GM19372 (cell line): Measurements from ENCODE around the gene ACP5.
A peak's percentile ranks its signal among the peaks of the same experiment; 100 is the strongest.

Experiments used
- ATAC-seq: cut with Tn5 transposase; IDR thresholded peaks from one replicate; pipeline ENCODE4 v1.9.1; 2021; ENCODE audit warnings: mild to moderate bottlenecking, low read depth, moderate library complexity; ENCODE audit not compliant: unreplicated experiment

The ACP5 gene

DNA sequence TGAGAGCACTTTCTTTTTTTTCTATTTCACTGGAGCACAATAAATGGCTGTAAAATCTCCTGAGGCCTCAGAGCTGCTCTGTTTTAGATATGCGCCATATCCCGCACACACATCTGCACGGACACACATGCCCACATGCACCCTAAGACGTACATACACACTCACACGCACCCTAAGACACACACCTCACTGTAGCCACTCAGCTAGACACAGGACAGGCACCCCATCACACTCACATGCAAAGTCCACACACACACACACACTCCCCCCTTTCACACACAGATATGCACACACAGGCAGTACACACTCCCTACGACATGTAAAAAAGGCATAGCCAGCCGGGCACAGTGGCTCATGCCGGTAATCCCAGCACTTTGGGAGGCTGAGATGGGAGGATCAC, 27.2 kb downstream of the ACP5 start:
- no peak for ATAC-seq

DNA sequence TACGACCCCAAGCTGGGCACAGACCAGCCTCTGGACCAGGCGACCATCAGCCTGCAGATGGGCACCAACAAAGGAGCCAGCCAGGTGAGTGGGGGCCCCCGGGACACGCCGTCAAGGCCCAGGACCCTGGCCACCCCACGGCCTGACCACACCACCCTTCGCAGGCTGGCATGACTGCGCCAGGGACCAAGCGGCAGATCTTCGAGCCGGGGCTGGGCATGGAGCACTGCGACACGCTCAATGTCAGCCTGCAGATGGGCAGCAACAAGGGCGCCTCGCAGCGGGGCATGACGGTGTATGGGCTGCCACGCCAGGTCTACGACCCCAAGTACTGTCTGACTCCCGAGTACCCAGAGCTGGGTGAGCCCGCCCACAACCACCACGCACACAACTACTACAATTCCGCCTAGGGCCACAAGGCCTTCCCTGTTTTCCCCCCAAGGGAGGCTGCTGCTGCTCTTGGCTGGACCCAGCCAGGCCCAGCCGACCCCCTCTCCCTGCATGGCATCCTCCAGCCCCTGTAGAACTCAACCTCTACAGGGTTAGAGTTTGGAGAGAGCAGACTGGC, 28.0 kb downstream of the ACP5 start:
- ATAC-seq: no peak

DNA sequence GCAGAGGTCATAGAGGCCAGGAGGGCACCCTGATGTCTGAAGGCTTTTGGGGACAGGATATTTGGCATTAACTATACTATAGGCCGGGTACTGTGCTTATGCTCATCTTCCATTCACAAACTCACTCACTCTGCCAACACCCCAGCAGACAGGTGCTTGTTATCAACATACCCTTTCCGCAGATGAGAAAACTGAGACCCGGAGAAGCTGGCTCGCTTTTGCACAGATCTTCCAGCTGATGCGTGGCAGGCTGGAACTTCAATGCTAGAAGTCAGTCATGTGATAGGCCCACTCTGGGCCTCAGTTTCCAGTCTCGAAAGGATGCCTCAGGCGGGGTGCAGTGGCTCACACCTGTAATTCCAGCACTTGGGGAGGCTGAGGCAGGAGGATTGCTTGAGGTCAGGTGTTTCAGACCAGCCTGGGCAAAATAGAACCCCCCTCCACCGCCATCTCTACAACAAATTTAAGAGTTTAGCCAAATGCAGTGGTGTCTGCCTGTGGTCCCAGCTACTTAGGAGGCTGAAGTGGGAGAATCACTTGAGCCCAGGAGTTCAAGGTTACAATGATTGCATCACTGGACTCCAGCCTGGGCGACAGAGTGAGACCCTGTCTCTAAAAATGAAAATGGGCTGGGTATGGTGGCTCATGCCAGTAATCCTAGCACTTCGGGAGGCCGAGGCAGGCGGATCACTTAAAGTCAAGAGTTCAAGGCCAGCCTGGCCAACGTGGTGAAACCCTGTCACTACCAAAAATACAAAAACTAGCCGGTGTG, 29.3 kb downstream of the ACP5 start:
- ATAC-seq: no peak

DNA sequence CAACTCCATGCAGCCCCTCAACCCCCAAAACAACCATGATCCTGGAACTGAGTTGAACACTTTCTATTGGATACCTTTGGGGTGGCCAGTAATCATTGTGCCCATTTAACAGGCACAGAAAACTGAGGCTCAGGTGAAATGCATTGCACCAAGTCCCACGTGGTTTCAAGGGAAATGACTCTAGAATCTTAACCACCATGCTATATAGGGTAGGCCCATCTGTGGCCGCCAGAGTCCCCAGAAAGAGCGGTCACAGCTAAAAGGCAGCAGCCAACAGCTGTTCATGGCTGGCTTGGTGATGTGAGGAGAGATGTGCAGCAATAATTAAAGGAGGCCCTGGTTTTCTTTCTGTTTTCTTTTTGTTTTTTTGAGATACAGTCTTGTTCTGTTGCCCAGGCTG, 36.2 kb downstream of the ACP5 start:
- no peak for ATAC-seq

DNA sequence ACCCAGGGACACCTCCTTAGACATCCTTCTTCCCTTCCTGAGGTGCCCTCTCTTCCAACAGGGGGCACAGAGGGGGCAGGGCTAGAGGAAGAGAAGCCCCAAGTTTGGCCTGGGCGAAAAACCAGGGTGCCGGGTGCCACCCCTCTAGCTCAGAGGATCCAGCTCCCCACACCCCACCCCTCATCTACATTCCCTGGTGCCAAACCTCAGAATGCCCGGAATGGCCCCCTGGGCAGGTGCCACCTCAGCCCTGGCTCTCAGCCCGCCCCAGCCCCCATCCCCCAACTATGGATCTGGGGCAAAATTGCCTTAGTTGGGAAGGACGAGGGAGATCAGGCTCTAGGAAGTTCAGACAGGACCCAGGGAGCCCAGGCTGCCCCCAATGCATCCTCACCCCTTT, 36.8 kb downstream of the ACP5 start:
- ATAC-seq: no peak

DNA sequence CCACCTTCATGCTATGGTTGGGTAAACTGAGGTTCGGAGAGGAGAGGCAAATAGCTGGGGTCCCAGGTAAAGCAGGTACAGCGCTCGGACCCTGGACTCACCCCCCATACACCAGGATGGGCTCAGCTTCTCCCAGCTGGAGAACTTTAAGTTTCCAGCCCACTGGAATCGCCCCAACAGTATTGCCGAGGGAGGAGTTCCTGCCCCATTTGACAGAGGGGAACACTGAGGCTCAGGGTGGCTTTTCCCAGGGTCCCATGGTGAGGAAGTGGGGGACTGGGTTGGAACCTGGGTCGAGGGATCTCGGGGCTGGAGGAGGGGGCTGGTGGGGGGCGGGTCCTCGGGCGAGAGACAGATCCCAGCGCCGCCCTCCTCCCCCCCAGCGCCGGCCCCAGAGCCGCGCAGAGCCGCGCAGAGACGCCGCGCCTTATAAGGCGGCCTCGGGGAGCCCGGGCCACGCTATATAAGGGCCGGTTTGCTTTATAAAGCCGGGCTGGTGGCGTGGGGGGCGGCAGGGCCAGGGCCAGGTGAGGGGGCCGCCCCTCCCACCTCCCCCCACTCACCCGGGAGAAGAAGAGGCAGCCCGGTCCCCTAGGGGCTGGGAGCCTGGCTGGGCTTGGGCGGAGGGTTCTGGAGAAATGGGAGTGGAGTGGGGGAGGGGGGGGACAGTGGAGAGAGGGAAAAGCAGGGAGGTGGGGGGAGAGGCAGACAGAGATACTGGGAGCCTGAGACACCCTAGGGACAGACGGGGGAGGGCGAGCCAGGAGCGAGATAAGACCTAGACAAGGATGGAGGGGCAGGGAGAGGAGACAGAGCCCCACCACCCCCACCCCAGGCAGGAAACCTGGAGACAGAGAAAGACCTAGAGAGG, 37.7 kb downstream of the ACP5 start:
- ATAC-seq: no peak

DNA sequence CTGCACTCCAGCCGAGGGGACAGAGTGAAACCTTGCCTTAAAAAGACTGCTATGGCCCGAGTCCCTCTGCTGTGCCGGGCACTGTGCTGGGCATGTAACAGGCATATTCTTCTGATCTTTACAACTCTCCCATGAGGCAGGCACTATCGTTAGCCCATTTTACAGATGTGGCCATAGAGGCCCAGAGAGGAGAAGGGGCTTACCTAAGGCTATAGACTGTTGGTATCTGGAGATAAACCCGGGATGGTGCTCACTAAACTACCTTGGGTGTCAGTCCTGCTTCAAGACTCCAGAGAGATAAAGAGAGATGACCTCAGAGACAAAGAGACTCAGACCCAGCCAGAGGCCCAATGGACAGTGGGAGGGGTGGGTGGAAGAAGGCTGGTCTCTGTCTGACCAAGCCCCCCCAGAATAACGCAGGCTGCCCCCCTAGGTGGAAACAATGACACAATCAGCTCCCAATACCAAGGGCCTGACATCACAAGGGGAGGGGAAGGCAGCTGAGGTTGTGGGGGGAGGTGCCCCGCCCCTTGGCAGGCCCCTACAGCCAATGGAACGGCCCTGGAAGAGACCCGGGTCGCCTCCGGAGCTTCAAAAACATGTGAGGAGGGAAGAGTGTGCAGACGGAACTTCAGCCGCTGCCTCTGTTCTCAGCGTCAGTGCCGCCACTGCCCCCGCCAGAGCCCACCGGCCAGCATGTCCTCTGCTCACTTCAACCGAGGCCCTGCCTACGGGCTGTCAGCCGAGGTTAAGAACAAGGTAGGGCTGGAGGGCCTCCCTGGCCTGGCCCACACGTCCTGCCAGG, 39.0 kb downstream of the ACP5 start, which contains the start of gene CNN1:
Gene CNN1 (plus strand): TSS at position 620 of the 805 bp plus-strand sequence. CDS start 77 bp downstream, at position 697.
- no peak for ATAC-seq

DNA sequence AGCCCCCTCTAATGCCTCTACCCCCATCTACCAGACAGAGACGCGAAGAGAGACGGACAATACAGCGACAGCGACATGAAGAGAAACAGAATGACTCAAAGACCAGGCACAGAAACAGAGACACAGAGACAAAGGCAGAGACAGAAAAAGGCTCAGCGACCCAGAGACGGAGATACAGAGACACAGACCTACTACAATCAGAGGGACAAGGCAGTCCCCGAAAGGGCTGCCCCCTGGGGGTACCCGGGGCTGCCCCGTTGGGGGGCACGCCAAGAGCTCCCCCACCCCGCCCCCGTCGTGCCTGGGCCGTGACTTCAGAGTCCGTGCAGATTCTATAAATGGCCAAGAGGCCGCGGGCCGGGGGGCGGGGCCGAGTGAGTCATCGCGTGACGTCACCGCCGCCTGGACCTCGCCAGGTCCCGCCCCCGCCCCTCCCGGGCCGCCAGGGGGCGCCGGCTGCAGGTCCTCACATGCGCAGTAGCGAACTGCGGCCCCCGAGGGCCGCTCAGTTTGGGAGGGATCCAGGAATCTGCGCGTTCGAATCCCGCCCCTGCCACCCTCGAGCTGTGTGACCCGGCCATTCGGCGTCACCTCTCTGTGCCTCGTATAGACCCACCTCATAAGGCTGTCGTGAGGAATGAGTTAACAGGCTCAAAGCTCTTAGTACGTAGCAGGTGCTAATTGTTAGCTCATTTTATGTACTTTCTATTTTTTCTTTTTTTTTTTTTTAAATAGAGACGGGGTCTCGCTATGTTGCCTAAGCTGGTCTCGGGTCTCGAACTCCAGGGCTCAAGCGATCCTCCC, 41.5 kb downstream of the ACP5 start:
- ATAC-seq: no peak

DNA sequence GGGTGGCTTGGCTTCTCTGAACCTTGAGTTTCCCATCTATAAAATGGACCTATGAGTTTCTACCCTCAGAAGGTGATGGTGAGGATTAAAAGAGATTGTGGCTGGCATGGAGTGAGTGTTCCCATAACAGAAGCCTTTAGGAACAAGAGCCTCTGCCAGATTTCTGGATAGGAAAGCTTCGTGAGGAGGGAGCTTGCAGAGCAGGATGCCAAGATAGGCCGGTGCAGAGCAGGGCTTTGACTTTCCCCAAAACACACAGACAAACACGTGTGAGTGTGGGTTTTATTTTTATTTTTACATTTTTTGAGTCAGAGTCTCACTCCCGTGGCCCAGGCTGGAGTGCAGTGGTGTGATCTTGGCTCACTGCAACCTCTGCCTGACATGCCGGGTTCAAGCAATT, 42.5 kb downstream of the ACP5 start:
- ATAC-seq: no peak

DNA sequence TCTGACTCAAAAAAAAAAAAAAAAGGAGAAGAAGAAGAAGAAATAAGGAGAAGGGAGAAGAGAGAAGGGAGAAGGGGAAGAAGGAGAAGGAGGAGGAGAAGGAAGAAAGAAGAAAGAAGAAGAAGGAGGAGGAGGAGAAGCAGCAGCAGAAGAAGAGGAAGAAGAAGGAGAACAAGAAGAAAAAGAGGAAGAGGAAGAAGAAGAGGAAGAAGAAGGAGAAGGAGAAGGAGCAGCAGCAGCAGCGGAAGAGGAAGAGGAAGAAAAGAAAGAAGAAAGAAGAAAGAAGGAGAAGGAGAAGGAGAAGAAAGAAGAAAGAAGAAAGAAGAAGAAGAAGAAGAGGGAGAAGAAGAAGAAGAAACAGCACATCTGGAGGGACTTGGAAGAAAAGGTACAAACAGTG, 42.9 kb downstream of the ACP5 start:
- no peak for ATAC-seq

DNA sequence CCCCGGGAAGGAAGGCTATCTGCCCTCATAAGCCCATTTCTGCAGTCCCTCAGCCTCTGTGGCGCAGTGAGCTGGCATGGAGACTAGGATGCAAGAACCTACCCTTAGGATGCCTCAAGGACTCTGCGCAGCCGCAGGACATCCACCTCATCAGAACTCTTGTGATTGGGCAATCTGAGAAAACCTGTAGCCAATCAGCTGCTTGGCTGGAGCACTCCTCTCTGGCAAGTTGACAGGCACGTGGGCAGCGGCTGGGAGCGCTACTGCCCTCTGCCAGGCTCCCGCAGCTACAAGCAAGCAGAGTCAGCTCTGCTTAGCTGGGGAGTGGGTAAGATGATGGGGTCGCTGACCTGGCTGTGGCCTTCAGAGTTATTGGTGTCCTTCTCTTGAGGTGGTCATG, 47.0 kb downstream of the ACP5 start:
- ATAC-seq: no peak

DNA sequence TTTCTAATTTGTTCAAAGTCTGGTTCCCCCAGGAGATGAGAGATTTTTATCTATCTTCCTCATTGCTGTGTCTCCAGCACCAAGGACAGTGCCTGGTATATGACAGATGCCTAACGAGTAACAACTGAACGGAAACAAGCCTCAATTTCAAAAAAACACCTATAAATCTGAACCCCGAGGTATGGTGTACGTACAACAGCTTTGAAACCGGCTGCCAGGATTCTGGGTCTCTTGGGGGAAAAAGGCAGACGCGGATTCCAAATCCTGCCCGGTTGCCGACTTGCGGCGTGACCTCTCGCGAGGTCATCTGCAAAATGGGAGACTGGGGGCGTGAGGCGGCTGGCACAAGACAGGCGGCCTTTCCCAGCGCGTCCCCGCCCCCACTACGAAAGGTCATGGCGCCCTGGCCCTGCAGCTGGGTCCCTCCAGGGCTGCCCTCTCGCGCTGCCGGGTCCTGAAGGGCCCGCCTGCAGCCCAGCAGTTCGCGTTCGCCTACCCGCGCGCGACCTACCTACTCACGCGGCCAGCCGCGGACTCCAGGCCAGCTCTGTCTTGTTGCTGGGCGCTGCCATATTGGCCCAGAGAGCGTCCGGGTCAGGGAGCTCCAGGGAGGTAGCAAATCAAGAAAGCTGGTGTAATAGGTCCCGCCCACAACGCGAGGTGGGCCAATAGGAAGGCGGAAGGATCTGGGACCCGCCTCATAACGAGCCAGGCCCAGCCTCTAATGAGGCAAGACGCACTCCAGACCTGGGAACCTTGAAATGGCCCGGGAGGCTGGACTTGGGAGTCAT, 48.7 kb downstream of the ACP5 start, which contains the start of gene ECSIT:
Gene ECSIT (minus strand): TSS at position 584 of the 791 bp plus-strand sequence. CDS start 9,964 bp downstream, outside the sequence.
- peak; percentile 91 for ATAC-seq
